Hindlimb muscle (tissue), 1 donor: ENCODE measurements around the gene CFAP20DC. TPM values are rescaled to one million over a fixed set of nuclear protein-coding genes. Genes with fewer than 3 reads are reported as not detected.
"Not testable (repeated sequence)": the region's sequence is repeated elsewhere in the genome, so short reads cannot be mapped to it uniquely, and the experiment has no call there.

ENCODE experiments used
- DNase-seq: peaks from one replicate; pipeline ENCODE4 v3.0.0-alpha.2; 2013
- polyA plus RNA-seq: library from polyadenylated mRNA; unstranded; fragments of 120-200 nt; gene quantifications from one replicate; pipeline ENCODE4 v1.2.1, GENCODE V29; 2013; ENCODE audit not compliant: insufficient read length

Gene CFAP20DC
- 1.2 TPM for polyA plus RNA-seq

DNA sequence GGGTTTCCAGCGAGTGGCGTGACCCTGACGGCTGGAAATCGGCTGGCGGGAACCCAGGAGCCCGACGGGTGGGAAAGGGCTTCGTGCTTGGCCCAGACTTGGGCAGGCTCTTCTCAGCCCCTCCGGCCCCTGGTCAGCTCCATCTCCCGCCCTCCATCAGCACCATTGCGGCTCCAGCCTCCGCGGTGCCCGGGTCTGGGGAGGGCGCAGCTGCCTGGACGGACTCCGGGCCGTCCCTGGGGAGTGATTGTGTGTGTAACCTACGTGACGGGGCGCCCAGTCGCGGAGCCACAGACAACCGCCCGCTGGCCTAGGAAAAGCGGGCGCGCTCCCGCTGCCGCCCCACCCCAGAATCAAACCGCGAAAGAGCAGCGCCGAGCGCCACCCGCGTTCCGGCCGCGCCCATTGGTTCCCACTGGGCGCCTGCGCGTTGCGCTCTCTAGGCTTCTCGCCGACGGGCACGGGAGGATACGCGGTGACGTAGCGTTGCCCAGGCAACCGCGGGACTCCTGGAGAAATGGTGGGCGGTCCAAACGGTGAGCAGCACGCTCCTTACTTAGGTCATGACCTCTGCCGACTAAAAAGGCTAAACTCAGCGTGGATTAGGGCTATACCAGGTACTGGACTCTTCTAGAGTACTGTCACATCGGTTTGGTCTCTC is at the start of gene CFAP20DC:
CFAP20DC (minus strand) TSS at position 355 of the 661 bp plus-strand sequence. CDS start 394 bp downstream, outside the sequence.
- DNase-seq = peak; percentile 95

DNA sequence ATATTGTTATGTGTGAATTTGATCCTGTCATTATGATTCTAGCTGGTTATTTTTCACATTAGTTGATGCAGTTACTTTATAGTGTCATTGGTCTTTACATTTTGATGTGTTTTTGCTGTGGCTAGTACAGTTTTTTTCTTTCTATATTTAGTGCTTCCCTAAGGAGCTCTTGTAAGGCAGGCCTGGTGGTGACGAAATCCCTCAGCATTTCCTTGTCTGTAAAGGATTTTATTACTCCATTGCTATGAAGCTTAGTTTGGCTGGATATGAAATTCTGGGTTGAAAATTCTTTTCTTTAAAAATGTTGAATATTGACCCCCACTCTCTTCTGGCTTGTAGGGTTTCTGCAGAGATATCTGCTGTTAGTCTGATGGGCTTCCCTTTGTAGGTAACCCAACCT is 48.7 kb upstream of the CFAP20DC start:
- DNase-seq = not testable (repeated sequence)

- DNase-seq = no peak
Observed at GRCh38 chr3:59094446-59094845, 44.6 kb upstream of the CFAP20DC start.

DNA sequence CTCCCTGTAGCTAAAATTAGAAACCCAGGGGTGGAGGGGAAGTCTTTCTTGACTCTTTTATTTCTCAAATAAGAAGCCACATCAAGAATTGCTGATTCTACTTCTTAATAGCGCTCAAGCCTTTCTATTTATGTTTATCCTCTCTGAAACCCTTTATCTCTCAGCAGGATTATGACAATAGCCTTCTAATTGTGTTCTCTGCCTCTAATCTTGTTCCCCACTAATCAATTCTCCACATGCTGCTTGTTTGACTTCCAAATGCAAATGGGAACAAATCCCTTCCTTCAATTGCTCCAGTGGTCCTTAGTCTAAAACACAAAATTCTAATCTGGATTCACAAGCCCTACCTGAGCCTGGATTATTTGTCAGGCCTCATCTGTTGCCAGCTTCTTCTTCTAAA is 43.7 kb upstream of the CFAP20DC start:
- no peak for DNase-seq

- no peak for DNase-seq
Observed at GRCh38 chr3:59088761-59089160, 38.9 kb upstream of the CFAP20DC start.

DNA sequence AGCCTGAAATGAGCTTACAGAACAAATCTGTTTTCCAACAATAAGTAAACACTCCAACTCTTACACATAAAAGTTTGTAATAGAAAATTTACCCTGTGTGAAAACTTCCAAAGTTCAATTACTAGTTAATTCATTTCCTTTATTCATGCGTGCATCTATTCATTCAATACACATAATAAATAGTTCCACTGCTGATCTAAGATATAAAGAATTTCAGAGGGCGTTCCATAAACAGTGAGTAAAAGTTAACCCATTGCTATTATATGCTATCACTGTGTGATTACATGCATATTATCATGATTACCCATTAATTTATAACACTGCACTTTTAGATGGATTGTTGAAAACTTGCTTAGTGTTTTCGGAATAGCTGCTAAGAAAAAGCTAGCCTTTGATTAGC is 36.2 kb upstream of the CFAP20DC start:
- no peak for DNase-seq

GRCh38 chr3:59084583-59084982 is 34.8 kb upstream of the CFAP20DC start:
- DNase-seq = peak; percentile 64

DNA sequence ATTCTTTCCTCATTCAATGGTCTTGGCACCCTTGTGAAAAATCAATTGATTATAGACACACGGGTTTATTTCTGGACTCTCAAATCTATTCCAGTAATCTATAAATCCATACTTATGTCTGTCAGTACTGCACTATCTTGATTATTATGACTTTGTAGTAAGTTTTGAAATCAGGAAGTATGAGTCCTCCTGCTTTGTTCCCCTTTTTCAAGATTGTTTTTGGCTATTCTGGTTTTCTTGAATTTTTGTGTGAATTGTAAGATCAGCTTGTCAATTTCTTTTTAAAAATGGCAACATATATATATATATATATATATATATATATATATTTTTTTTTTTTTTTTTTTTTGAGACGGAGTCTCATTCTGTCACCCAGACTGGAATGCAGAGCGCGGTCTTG is 32.3 kb upstream of the CFAP20DC start:
- no peak for DNase-seq

- no peak for DNase-seq
Observed at GRCh38 chr3:59081071-59081470, 31.2 kb upstream of the CFAP20DC start.

GRCh38 chr3:59079962-59080361 is 30.1 kb upstream of the CFAP20DC start:
- DNase-seq = no peak

GRCh38 chr3:59074764-59075163 is 24.9 kb upstream of the CFAP20DC start:
- no peak for DNase-seq

- peak; percentile 61 for DNase-seq
Observed at GRCh38 chr3:59072681-59073080, 22.9 kb upstream of the CFAP20DC start.

- no peak for DNase-seq
Observed at GRCh38 chr3:59069838-59070237, 20.0 kb upstream of the CFAP20DC start.

DNA sequence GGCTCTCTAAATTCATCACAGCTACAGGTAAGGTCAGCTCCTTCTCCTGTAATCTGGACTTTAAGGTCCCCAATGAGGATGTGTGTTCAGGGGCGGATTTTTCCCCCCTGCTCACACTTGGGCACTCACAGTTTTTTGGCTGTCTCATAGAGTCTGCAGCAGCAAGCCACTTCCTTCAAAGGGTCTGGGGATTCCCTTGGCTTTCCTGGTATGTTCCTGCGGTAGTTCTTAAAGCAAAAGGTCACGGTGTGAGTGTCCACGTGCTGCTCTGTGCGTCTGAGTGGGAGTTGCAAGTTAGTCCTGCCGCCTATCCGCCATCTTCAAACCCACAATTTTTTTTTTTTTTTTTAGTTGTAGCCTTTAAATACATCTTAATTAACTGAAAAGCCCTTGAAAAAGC is 15.4 kb upstream of the CFAP20DC start:
- no peak for DNase-seq

DNA sequence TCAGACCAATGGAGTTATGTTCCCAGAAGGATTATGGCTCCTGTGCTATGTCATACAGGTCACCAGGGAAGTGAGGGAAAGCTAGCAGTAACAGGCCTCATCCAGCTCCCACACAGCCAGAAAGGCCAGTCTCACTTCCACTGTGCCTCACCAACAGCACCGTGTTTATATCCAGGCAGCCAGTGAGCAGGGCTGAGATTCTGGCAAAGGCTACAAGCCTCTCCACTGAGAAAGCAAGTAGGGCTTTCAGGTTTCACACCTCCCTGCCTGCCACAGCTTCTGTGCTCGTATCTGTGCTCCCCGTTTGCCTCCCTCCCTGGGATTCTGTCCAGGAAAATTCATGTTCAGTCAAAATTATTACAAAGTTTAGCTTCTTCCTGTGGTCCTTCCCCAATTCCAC is 14.9 kb upstream of the CFAP20DC start:
- no peak for DNase-seq

- no peak for DNase-seq
Observed at GRCh38 chr3:59064276-59064675, 14.5 kb upstream of the CFAP20DC start.

- no peak for DNase-seq
Observed at GRCh38 chr3:59056706-59057105, 6.9 kb upstream of the CFAP20DC start.

DNA sequence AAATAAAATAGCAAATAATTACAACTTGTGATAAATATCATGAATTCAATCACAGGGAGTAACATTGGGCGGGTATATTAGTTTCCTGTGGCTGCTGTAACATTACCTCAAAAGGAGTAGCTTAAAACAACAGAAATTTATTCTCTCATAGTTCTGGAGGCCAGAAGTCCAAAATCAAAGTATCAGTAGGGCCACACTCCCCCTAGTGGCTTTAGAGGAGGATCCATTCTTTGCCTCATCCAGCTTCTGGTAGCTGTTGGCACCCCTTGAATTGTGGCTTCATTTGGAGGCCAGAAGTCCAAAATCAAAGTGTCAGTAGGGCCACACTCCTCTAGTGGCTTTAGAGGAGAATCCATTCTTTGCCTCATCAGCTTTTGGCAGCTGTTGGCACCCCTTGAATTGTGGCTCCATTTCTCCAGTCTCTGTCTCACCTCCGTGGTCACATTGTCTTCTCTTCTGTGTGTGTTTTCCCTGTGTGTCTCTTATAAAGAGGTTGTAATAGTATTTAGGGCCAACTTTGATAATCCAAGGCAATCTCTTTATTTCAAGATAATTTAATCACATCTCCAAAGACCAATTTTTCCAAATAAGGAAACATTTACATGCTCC is 3.1 kb upstream of the CFAP20DC start:
- DNase-seq = no peak

DNA sequence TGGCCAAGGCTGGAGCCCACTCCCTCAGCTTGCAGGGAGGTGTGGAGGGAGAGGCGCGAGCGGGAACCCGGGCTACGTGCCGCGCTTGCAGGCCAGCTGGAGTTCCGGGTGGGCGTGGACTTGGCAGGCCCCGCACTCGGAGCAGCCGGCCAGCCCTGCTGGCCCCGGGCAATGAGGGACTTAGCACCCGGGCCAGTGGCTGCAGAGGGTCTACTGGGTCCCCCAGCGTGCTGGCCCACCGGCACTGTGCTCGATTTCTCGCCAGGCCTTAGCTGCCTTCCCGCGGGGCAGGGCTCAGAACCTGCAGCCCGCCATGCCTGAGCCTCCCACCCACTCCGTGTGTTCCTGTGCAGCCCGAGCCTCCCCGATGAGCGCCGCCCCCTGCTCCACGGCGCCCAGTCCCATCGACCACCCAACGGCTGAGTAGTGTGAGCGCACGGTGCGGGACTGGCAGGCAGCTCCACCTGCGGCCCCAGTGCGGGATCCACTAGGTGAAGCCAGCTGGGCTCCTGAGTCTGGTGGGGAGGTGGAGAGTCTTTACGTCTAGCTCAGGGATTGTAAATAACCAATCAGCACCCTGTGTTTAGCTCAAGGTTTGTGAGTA is 1.1 kb upstream of the CFAP20DC start:
- not testable (repeated sequence) for DNase-seq

GRCh38 chr3:59046839-59047238 is 3.0 kb downstream of the CFAP20DC start:
- DNase-seq = no peak

GRCh38 chr3:59043391-59043790 is 6.4 kb downstream of the CFAP20DC start:
- DNase-seq = no peak

DNA sequence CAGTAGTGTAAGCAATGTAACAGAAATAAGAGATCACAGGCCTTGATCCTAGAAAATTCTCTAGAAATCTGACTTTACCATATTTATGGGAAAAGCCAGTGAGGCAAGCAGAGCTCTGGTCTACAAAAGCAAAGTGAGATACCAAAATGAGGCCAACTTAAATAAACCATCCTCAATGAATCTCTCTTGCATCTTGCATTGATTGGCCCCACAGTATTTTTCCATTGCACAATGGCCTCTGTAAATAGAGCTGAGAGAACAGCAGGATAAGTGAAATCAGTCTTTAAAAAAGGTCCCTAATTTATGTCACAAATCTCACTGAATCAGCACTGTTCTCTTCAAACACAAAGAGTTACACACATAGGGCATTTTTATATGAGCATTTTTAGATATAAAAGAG is 8.9 kb downstream of the CFAP20DC start:
- DNase-seq = no peak

GRCh38 chr3:59027607-59028006 is 22.2 kb downstream of the CFAP20DC start:
- no peak for DNase-seq

- DNase-seq = no peak
Observed at GRCh38 chr3:59023612-59024011, 26.2 kb downstream of the CFAP20DC start.
